Epithelial cell of proximal tubule (primary cell): Measurements from ENCODE around the gene GJD3. TPM values are rescaled to one million over a fixed set of nuclear protein-coding genes. Genes with fewer than 3 reads are reported as not detected.

Source experiments
- DNase-seq: peaks from one replicate; pipeline ENCODE4 v3.0.0-alpha.2; 2011; ENCODE audit warnings: low read depth
- H3K4me3 ChIP-seq: 2 replicates; pipeline ENCODE4 v1.5.1; 2011; ENCODE audit warnings: low read depth, mild to moderate bottlenecking, low read length
- CTCF ChIP-seq: conservative IDR thresholded peaks from 2 replicates; pipeline ENCODE4 v1.5.1; 2012; ENCODE audit warnings: low read depth, mild to moderate bottlenecking, low read length
- total RNA-seq: library from RNA; depleted of rRNA; stranded (reverse); fragments of >200 nt; gene quantifications from 2 replicates; pipeline ENCODE4 v1.2.3, GENCODE V29; 2015

Gene GJD3
- total RNA-seq, 1 donor from 2014 or later: not detected

GRCh38 chr17:40345994-40346764, 18.4 kb downstream of the GJD3 start:
- TF ChIP-seq CTCF: no peak
- no peak for DNase-seq
- H3K4me3 ChIP-seq: peak overlapping the region; percentile 82

GRCh38 chr17:40345161-40345993, 19.2 kb downstream of the GJD3 start:
- DNase-seq: no peak
- peak overlapping the region; percentile 82 for H3K4me3 ChIP-seq
- no peak for TF ChIP-seq CTCF

GRCh38 chr17:40344421-40345160, 19.9 kb downstream of the GJD3 start:
- DNase-seq: no peak
- H3K4me3 ChIP-seq: peak overlapping the region; percentile 82
- no peak for TF ChIP-seq CTCF

GRCh38 chr17:40343219-40344119, 21.1 kb downstream of the GJD3 start:
- no peak for DNase-seq
- TF ChIP-seq CTCF: no peak
- H3K4me3 ChIP-seq: peak overlapping the region; percentile 82

GRCh38 chr17:40342504-40343218, 21.9 kb downstream of the GJD3 start:
- no peak for DNase-seq
- no peak for TF ChIP-seq CTCF
- peak overlapping the region; percentile 82 for H3K4me3 ChIP-seq
